Transverse colon (tissue), 4 donors: ENCODE results near the gene CFC1B.
"Not testable (repeated sequence)": the region's sequence is repeated elsewhere in the genome, so short reads cannot be mapped to it uniquely, and the experiment has no call there.

Source experiments
- EP300 ChIP-seq: sonication (generic); formaldehyde crosslinking; IDR thresholded peaks from one replicate; pipeline ENCODE4 v1.6.1; 2017; ENCODE audit warnings: antibody characterized with exemption, low read depth
- POLR2A ChIP-seq: fragments of 450-650 bp; IDR thresholded peaks from one replicate; pipeline ENCODE4 v1.6.1; 2016; ENCODE audit warnings: antibody characterized with exemption, mild to moderate bottlenecking, moderate library complexity
- POLR2AphosphoS5 ChIP-seq, 3 donors: sonication (generic); formaldehyde crosslinking; IDR thresholded peaks; one replicate each; pipeline ENCODE4 v1.6.1; 2016; ENCODE audit warnings: antibody characterized with exemption in 3 of 3
- TF ChIP-seq, protein P1 (sequence below), 5 experiments: fragments of 200-600 bp in 3 of 5; fragments of 450-650 bp in 2 of 5; sonication (generic) in 3 of 5; IDR thresholded peaks; 1 replicate in 2 of 5; 2 replicates in 3 of 5; pipeline ENCODE4 v1.5.1; 2016 to 2017; ENCODE audit warnings: antibody characterized with exemption in 5 of 5, inconsistent platforms in 3 of 5, mild to moderate bottlenecking in 2 of 5, moderate library complexity in 1 of 5

DNA sequence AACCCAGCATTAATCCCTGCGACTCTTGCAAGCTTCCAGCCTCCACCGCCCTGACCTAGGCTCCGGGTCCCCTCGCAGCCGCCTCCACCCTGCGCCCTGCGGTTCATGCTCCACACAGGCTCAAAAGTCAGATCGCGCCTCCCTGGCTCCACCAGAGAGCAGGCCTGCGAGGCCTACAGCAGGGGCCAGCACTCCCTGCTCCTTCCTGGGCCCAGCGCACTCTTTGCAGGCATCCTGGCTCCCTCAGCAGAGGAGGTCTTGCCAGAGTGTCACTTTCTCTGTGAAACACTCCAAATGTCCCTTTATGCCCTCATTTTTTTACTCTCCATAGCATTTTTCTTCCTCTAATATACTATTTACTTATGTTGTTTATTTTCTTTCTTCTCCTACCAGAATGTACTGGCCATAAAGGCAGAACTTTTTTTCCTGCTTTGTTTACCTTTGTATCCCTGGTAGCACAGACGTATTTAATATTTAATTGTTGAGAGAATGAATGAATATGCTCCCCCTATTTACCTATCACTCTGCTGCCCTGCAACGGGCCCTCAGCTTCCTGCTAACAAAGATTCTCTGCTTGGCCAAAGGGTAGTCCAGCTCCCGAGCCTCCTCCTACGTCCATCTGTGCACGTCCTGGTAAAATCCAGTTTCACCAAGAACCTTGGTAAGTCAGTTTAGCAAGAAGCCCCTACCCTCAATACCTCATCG lies 9.1 kb upstream of the CFC1B start:
- TF ChIP-seq, protein P1, sequence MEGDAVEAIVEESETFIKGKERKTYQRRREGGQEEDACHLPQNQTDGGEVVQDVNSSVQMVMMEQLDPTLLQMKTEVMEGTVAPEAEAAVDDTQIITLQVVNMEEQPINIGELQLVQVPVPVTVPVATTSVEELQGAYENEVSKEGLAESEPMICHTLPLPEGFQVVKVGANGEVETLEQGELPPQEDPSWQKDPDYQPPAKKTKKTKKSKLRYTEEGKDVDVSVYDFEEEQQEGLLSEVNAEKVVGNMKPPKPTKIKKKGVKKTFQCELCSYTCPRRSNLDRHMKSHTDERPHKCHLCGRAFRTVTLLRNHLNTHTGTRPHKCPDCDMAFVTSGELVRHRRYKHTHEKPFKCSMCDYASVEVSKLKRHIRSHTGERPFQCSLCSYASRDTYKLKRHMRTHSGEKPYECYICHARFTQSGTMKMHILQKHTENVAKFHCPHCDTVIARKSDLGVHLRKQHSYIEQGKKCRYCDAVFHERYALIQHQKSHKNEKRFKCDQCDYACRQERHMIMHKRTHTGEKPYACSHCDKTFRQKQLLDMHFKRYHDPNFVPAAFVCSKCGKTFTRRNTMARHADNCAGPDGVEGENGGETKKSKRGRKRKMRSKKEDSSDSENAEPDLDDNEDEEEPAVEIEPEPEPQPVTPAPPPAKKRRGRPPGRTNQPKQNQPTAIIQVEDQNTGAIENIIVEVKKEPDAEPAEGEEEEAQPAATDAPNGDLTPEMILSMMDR (IDR thresholded peaks at IDR 0.05) = not testable (repeated sequence)
- TF ChIP-seq POLR2A; POLR2AphosphoS5 (IDR thresholded peaks at IDR 0.05); EP300: not testable (repeated sequence)
